Activated CD4-positive, alpha-beta T cell treated with anti-CD3 and anti-CD28 coated beads for 1 hour (primary cell): ENCODE data around the gene SORCS2.

Experiments used
- DNase-seq: peaks from one replicate; pipeline ENCODE4 v3.0.0-alpha.2; 2020

SORCS2 gene

DNA sequence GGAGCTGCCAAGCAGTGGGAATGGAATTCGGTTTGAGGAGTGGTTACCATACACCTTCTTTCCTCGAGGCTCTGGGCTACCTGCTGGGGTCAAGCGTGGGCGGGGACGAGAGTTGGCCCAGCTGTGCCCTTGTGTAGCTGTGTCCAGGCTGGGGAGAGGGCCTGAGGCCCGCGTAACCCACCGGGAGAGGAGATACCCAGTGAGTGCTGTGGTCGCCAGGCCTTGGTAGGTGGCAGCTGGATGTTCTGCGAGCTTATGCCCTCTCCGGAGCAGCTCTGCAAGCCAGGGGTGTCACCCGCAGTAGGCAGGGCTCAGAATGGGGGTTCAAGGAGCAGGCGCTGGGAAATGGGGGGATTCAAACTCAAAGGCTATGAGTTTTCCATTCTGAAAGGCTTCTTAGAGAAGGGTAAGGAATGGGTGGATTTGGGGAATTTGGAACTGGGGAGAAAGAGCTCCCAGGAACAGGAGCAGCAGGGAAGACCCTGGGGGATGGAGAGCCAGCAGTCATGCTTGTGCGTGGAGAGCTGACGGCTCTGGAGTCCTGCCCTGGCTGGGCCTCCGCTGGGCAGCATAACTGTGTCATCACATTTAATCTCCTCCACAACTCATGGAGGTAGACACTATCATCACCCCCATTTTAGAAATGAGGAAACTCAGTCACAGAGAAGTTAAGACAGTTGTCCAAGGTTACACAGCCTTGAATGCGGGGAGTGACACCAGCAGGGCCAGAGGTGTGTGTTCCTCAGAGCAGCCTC is 117.5 kb downstream of the SORCS2 start:
- DNase-seq, result no peak

DNA sequence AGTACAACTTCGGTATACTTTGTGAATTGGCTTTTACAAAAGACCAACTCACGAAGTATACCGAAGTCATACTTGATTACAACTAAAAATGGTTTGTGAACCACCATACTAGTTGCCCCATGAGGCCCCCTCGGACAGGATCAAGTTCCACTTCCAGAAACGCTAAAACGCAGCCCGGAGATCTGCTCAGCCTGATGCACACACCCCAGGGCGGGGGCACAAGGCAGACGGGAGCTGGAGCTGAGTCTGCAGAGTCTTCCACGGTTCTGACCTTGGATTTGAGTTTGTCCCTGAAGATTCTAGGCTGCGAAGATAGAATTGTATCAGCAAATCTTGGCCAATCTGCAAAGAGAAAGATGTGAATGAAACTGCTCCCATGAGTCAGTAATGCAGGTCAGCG is 118.1 kb downstream of the SORCS2 start:
- no peak for DNase-seq

DNA sequence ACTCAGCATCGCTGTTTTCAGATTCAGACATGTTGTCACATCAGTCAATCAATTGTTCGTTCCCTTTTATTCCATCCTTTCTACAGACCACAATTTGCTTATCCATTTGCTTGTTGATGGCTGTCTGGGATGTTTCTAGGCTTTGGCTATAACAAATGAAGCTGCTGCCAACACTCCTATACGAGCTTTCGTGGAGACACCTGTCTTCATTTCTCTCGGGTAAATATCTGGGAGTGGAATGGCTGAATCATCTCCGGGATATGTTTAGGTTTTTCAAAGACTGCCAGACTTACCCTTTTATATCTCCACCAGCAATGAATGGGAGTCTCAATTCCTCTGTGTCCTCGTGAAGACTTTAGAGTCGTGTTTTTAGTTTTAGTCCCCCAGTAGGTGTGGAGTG is 118.9 kb downstream of the SORCS2 start:
- no peak for DNase-seq

DNA sequence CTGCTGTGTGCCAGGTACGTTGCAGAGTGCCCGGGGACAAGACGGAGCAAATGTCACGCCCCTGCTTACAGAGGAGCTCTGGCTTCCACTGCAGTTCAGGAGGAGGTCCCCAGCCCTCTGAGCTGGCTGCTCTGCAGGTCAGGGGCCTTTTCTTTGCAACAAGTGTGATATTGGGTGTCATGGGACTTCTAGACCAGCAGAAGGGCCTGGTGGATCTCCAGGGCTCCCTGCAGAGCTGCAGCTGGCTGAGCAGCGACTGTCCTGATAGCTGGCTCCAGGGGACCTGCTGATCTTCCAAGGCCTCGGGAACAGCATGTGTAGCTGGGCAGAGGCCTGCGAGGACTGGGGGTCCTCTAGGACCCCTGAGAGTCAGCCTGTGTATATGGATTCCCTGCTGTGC is 120.4 kb downstream of the SORCS2 start:
- no peak for DNase-seq

DNA sequence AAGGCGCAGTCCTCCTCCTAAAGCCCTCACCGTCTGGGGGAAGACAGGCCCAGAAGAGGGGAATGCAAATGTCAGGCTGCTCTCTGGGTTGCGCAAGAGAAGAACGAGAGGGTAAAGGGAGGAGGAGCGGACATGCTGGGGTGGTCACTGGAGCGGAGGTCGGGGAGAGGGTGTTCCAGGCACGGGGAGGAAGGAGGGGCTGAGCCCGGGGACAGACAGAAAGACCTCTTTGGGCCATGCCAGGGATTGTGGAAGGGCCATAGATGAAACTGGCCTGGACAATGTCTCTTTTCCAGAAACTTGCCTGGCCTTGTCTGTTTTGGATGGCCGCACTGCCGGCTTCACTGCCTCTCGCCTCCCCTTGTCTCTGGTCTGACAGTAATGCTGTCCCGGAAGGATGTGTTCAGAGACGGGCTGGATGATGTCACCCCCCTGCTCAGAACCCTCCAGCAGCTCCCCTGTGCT is 121.0 kb downstream of the SORCS2 start:
- no peak for DNase-seq

DNA sequence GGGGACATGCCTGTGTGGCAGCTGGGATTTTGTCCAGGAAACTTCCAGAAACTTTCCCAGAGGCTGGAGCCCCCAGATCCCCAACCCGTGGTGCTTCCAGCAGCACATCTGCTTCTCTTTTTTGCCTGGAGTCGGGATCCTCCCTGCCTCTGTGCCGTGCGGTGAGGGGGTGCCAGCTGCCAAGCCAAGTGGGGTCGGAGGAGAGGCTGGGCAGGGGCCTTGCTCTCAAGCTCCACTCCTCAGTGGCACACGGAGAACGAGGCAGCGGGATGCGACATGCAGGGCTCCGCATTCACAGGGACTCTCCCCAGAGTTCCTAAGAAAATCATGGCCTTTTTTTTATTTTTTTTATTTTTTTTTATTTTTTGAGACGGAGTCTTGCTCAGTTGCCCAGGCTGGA is 121.7 kb downstream of the SORCS2 start:
- no peak for DNase-seq

DNA sequence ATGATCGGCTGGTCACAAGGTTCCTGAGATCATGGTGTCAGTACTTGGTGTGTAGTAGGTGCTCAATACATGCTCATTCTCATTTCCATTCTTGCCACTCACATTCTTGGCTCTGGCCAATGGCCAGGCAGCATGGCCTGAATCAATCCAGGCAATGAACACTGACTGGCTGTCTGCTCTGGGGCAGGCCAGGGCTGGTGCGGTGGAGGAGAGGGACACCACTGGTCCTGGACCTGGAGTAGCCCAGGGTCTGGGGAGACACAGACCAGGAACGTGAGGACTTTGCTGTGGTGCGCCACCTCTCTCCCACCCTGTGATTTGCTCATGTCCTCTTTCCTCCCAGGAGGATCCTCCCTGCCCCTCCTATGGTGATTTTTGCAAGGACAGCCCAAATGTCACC is 122.9 kb downstream of the SORCS2 start:
- no peak for DNase-seq

DNA sequence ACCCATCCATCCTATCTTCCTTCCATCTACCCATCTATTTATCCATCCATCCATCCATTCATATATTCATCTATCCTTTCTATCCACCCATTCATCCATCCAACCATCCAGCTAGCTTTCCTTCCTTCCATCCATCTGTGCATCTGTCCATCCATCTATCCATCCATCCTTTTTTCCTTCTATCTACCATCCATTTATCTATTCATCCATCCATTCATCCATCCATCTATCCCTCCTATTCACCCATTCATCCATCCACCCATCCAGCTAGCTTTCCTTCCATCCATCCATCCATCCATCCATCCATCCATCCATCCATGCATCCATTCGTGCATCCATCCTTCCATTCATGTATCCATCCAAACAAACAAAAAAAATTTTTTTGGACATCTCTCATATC is 123.6 kb downstream of the SORCS2 start:
- no peak for DNase-seq

DNA sequence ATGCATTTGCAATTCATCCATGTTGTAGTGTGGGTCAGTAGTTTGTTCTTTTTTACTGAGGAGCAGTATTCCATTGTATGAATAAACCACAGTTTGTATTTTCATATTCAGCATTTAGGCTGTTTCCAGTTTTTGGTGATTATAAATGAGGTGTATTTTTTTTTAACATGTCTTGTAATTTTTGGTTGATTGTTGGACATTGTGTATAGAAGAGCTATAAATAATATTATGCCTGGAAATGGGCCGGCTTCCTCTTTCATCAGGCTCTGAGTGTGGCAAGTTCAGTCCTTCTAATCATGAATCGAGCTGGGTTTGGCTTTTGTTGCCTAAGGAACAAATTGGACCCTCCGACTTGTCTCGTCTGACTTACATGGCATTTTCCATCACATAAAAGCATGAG is 126.7 kb downstream of the SORCS2 start:
- no peak for DNase-seq

DNA sequence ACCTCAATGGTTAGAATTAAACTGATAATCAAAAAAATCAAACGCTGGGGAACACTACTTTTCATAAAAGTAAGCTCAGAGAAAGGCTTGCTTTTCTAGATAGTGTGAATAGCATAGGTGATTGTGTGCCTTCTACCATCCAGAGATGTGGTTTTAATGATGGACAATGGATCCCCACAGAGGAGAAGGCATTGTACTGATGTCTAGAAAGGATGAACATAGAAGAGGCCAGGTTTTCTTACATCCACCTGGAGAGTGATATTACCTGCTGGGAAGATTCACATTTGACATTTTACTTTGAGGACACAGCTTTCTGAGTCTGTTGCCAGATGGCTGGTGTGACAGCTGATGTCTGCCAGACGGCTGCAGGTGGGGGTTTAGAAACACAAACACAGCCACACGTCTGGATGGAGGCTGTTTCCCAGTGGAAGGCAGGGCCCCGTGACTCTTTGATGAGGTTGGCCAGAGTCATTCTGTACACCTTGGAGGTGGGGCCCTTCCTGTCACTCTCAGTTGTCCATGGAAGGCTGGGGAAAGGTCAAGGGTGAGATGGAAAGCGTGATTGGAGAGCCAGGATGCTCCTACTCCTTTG is 128.0 kb downstream of the SORCS2 start:
- DNase-seq, result no peak

DNA sequence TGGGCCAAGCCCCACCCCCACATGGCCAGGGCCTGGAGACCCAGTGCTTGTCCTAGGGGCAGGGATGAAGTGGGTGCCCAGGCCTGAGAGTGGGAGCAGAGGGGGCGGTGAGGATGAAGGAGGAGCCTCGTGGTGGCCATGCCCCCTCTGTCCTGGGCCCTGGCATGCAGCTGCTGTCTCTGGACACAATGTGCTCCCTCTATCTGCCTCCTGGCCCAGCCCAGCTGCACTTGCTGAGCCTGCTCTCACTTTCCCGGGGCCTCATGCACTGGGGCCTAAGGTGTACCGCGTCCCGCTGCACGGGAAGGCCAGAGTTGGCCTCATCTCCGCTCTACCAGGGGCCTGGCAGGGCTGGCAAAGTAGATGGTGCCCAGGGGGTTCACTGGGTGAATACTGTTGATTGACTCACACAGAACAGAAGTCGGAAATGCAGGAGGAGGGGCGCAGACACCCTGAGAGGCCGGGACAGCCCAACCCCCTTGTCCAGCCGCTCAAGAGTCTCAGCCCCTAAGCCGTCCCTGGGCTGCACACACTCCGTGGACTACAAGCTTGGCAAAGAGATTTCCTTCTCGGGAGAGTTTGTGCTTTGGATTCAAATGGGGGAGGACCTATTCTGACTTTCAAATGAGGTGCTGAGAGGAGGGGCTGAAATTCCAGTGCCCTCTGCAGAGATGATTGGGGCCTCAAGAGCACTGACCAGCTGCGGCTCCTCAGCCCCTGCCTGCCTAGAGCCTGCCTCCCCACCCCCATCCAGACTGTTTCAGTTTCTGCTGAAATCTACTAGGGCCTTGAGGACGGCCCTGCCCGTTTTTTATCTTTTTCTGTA is 130.0 kb downstream of the SORCS2 start:
- no peak for DNase-seq

DNA sequence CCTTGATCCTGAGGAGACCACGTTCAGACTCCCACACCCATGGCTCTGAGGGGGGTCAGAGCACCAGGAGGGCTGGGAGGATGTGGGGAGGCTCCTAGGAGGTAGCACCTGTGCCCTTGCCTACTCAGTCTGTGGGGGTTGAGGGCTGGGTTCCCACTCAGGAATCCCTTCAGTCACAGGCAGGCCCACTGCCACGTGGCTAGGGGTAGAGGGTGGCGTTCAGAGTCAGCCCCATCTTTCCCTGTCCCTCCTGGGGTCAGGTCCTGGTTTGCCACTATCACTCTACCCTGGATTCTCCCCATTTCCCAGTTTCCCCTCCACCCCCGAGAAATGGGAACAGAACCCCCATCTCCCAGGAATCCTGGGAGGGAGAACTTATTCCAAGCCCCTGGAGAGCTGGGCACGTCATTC is 131.1 kb downstream of the SORCS2 start:
- no peak for DNase-seq

DNA sequence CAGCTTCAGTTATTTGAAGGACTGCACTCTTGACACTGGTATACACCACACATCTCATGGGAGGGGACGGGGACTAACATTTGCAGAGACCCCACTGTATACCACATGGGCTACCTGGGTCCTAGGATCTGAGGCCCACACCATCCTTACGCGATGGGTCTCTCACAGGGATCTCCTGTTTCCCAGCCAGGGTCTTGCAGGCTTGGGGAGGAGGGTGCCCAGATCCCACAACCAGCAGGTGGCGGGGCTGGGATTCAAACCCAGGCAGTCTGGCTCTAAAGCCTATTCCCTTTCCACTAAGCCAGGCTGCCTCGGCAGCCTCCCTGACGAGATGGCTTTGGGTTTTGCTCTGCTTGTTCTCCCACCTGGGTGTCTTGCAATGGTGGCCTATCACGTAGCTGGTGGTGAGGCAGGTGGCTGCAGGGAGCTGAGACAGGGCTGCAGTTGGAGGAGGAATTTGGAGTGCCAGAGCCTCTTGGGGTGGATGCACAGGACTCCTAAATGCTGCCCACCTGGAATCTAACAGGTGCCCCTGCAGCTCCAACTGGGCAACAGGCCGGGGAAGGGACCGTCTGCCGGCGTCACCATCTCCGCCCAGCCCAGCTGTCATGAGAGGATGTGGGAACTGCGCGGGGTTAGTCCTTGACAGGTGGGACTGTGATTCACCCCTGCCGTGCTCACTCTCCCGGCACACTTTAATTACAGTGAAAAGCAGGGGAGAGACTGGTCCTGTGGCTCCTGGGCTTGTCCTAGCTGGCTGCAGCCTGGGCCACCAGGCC is 131.7 kb downstream of the SORCS2 start:
- DNase-seq, result no peak

DNA sequence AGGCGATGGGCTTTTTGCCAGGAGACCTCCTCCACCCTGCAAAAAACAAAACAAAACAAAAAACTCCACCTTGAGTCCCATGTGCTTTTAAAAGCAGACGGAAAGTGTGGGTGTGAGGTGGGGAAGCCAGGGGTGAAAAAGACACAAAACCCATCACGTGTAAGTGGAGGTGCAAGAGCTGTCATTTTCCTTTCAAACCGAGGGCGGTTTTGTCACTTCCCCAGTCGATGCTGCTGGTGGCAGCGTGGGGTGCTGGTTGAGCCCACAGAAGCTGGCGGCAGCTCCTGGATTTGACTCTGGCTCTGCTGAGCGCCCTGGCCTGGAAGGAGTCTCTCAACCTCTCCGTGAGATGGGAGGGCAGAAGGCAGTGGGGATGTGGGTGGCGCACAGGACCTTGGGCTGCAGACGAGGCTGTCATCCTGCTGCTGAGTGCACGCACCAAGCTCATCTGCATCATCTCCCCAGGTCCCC is 132.3 kb downstream of the SORCS2 start:
- DNase-seq, result no peak

DNA sequence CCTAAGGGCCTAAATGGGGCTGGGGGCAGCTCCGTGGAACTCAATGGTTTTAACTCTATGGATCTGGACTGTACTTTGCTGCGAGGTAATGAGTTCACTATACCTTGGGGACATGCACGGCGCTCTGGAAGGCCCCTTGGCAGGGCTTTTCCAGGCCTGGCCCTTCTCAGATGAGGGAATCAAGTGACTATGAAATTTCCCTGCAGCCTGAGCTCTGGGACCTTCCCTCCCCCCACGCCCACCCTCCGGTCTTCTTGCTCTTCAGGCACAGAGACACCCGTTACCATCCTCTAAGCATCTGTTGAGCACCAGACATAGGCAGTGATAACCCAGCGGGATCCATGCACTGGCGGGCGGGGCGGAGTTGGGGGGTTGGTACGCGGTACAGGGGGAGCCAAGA is 133.2 kb downstream of the SORCS2 start:
- DNase-seq, result no peak

DNA sequence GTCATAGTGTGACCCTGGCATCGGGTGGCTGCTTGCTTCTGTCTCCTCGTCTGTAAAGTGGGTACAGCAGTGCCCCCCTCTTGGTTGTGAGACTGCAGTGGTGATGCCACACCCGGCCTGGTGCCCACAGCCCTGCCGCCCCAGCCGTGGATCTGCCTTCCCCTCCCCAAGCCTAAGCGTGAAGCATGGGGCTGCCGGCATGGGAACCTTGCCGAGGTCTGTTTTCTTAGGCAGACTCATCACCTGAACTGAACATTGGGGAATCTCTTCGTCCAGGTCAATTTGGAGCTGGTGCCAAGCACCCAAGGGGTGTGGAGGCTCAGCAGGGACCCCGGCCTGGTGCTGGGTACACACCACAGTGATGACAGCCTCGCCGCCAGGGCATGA is 134.0 kb downstream of the SORCS2 start:
- DNase-seq, result no peak

DNA sequence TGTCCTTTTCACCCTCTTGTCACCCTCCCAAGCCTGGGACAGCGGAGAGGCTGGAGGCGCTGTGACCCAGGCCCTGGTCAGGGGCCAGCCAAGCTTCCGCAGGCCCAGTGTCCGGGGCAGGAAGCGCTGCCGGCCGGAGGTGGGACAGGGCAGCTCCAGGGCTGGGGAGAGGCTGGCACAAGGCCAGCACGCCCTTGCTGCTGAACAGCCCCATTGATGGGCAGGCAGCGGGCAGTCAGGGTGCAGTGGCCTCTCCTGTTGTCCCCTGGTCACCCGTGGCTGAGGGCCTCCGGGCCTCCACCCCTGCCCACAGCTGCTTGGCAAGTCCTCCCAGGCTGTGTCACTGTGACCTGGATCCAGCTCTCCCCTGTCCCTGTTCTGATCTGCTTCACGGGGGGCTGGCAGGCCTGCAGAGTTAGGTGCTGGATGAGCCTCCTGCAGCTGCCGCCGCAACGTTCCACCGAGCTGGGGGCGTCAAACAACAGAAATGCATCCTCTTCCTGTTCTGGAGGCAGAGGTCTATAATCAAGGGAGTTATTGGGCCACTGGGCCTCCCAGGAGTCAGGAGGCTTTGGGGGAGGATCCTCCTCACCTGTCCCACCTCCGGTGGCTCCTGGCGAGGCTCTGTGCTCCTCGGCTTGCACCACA is 134.5 kb downstream of the SORCS2 start:
- no peak for DNase-seq

DNA sequence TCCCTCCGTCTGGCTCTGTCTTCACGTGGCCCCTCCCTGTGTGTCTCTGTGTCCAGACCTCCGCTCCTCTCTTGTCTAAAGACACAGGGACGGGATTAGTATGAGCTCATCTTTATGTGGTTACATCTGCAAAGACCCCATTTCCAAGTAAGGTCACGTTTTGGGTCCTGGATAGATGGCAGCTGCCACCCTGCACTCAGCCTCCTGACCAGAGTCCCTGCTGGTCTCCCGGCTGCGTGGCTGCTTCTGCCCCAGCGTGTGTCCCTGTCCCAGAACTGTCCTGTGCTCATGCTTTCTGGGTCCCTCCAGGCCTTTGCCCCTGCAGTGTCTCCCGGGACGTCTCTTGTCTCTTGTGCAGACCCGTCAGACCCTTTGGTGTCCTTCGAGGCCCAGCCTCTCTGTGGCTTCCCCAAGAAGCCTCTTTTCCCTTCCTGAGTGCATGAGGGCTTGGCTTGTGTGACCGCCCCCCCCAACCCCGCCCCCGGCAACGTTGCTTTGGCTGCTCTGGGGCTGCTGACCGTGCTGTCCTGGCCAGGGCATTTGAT is 135.1 kb downstream of the SORCS2 start:
- no peak for DNase-seq

DNA sequence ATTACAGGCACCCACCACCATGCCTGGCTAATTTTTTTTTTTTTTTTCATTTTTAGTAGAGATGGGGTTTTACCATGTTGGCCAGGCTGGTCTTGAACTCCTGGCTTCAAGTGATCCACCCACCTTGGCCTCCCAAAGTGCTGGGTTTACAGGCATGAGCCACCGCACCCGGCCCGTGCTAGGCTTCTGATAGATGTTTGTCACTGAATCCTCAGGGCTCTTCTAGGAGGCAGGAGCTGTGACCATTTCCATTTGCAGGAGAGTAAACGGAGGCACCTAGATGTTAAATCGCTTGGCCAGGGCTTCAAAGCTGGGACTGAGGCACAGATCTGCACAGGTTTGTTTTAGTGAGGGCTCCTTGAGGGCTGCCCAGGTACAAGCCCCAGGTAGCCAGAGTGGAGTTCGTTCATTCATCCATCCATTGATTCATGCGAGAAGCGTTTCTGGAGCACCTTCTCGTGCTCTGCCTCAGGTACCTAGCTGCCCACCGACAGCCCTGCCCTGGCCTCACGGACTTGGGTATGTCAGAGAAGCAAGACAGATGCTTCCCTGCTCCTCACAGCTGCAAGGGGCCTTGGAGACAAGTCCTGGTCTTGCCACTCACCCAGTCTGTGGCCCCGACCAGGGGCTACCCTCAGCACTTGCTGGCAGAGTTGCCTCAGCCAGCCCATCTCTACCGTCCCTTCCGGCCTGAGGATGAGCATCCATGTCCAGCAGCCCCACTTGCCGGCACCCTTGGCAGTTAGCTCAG is 136.0 kb downstream of the SORCS2 start:
- no peak for DNase-seq

DNA sequence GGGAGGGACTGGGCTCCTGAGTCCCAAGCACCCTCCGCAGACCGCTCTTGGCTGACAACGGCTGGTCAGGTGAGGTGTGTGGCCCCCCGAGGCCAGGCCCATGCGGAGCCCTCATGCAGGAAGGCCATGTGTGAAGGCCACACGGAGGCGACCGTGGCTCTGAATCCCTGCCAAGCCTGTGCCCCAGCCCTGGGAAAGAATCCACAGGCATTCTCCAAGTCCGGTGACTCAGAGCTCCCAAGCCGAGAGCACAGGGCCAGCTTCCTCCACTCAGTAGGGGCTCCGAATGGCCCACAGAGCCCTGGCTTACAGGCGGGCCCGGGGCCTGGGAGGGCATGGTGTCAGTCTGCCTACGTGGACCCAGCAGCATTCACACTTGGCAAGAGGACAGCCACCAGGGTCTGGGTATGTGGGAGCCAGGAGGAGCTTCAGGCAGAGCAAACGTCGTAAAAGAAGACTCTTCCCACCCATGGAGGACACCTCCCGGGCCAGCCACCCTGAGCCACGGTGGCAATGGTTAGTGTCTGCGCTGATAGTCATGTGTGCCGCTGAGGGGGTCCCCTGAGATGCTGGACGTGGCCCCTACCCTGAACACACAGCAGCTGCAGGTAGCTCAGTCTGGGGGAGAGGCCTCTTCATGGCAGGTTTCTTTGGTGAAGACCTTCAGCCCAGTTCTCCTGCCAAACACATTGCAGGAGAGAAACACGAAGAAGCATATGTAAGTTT is 136.7 kb downstream of the SORCS2 start:
- DNase-seq, result no peak
